IMR-90 (cell line): ENCODE data around the gene PCDHGB5. TPM values are rescaled to one million over a fixed set of nuclear protein-coding genes. Genes with fewer than 3 reads are reported as not detected.
"Not testable (repeated sequence)": the region's sequence is repeated elsewhere in the genome, so short reads cannot be mapped to it uniquely, and the experiment has no call there.

ENCODE experiments used
- ATAC-seq: fragments of 200-7000 bp; cut with Tn5 transposase; 2 replicates; pipeline ENCODE4 v1.9.1; 2020; ENCODE audit warnings: low read depth, mild to moderate bottlenecking, moderate library complexity
- BruUV-seq: library from RNA; stranded (reverse); fragments of 400-500 nt; replicated peaks from 2 replicates; lab custom pipeline; 2021; lab: Mats Ljungman, UMichigan
- CTCF ChIA-PET: fragments of 300-600 bp; formaldehyde crosslinking; extraction: SDS; loops from one replicate; lab custom pipeline; 2021; ENCODE audit warnings: antibody characterized with exemption; lab: Yijun Ruan, JAX
- POLR2A ChIA-PET: fragments of 300-600 bp; sonication (Branson Sonifier 250); formaldehyde crosslinking; loops from one replicate; lab custom pipeline; 2022; ENCODE audit warnings: antibody characterized with exemption; ENCODE audit not compliant: unreplicated experiment; lab: Charles Lee
- DNase-seq: peaks from one replicate; pipeline ENCODE4 v3.0.0; 2013
- H2AFZ ChIP-seq: replicated peaks from 2 replicates; pipeline ENCODE3; 2013; ENCODE audit warnings: low read length, mild to moderate bottlenecking; ENCODE audit not compliant: poor library complexity
- H2AK5ac ChIP-seq: 2 replicates; pipeline ENCODE4 v1.6.1; 2013; ENCODE audit warnings: low read depth, low read length, inconsistent platforms
- H2AK9ac ChIP-seq: replicated peaks from 2 replicates; pipeline ENCODE3; 2013; ENCODE audit warnings: mild to moderate bottlenecking, low read depth, low read length, moderate library complexity; ENCODE audit not compliant: poor library complexity
- H2BK120ac ChIP-seq: 2 replicates; pipeline ENCODE4 v1.6.1; 2013; ENCODE audit warnings: low read depth, low read length, inconsistent platforms
- H2BK15ac ChIP-seq: 3 replicates; pipeline ENCODE4 v1.6.1; 2013; ENCODE audit warnings: low read depth, low read length, inconsistent platforms
- H2BK20ac ChIP-seq: 2 replicates; pipeline ENCODE4 v1.6.1; 2013; ENCODE audit warnings: low read depth, mild to moderate bottlenecking, inconsistent platforms, low read length, moderate library complexity
- H2BK5ac ChIP-seq: 2 replicates; pipeline ENCODE4 v1.6.1; 2013; ENCODE audit warnings: mild to moderate bottlenecking, low read depth, low read length, inconsistent platforms; ENCODE audit not compliant: poor library complexity, severe bottlenecking
- H3K14ac ChIP-seq: replicated peaks from 2 replicates; pipeline ENCODE4 v1.6.1; 2013; ENCODE audit warnings: low read depth, low read length, inconsistent platforms
- H3K18ac ChIP-seq: 2 replicates; pipeline ENCODE4 v1.6.1; 2013; ENCODE audit warnings: low read depth, low read length, control low read depth
- H3K23ac ChIP-seq: 2 replicates; pipeline ENCODE4 v1.6.1; 2013; ENCODE audit warnings: low read depth, low read length, inconsistent platforms
- H3K27ac ChIP-seq: 2 replicates; pipeline ENCODE4 v1.5.1; 2013; ENCODE audit warnings: mild to moderate bottlenecking, control low read depth, low read length; ENCODE audit not compliant: insufficient read depth
- H3K27me3 ChIP-seq: 2 replicates; pipeline ENCODE4 v1.6.1; 2013; ENCODE audit warnings: low read length; ENCODE audit not compliant: control insufficient read depth, insufficient read depth
- H3K36me3 ChIP-seq: 2 replicates; pipeline ENCODE4 v1.6.1; 2013; ENCODE audit warnings: low read length, mixed read lengths; ENCODE audit not compliant: control insufficient read depth, insufficient read depth
- H3K4ac ChIP-seq: 2 replicates; pipeline ENCODE4 v1.6.1; 2013; ENCODE audit warnings: low read depth, low read length, inconsistent platforms
- H3K4me1 ChIP-seq: 2 replicates; pipeline ENCODE4 v1.6.1; 2013; ENCODE audit warnings: low read length, mixed read lengths; ENCODE audit not compliant: control insufficient read depth, insufficient read depth
- H3K4me2 ChIP-seq: 2 replicates; pipeline ENCODE4 v1.6.1; 2013; ENCODE audit warnings: low read depth, mild to moderate bottlenecking, control low read depth, low read length, moderate library complexity
- H3K4me3 ChIP-seq: 2 replicates; pipeline ENCODE4 v1.5.1; 2013; ENCODE audit warnings: low read depth, mild to moderate bottlenecking, control low read depth, low read length, moderate library complexity; ENCODE audit not compliant: insufficient read depth
- H3K56ac ChIP-seq: 2 replicates; pipeline ENCODE4 v1.6.1; 2013; ENCODE audit warnings: low read length, inconsistent platforms; ENCODE audit not compliant: insufficient read depth; ENCODE audit errors: extremely low read depth
- H3K79me1 ChIP-seq, 2 experiments: 2 replicates each; pipeline ENCODE4 v1.6.1; 2013; ENCODE audit warnings: low read length in 2 of 2, inconsistent platforms in 1 of 2, low read depth in 1 of 2
- H3K9ac ChIP-seq: 2 replicates; pipeline ENCODE4 v1.6.1; 2013; ENCODE audit warnings: low read depth, low read length, control low read depth
- H3K9me1 ChIP-seq: 2 replicates; pipeline ENCODE4 v1.6.1; 2013; ENCODE audit warnings: low read length, inconsistent platforms; ENCODE audit not compliant: insufficient read depth
- H3K9me3 ChIP-seq: 2 replicates; pipeline ENCODE4 v1.6.1; 2013; ENCODE audit warnings: low read length; ENCODE audit not compliant: control insufficient read depth, insufficient read depth
- H4K20me1 ChIP-seq: 2 replicates; pipeline ENCODE4 v1.6.1; 2013; ENCODE audit warnings: low read length, inconsistent platforms; ENCODE audit not compliant: insufficient read depth
- H4K5ac ChIP-seq: 2 replicates; pipeline ENCODE4 v1.6.1; 2013; ENCODE audit warnings: mild to moderate bottlenecking, low read depth, low read length, control low read depth
- H4K8ac ChIP-seq, 2 experiments: 2 replicates each; pipeline ENCODE4 v1.6.1; 2013; ENCODE audit warnings: low read depth in 2 of 2, low read length in 2 of 2, control low read depth in 1 of 2, inconsistent platforms in 1 of 2
- H4K91ac ChIP-seq: 2 replicates; pipeline ENCODE4 v1.6.1; 2013; ENCODE audit warnings: low read depth, low read length, inconsistent platforms; ENCODE audit not compliant: insufficient read depth
- CTCF ChIP-seq: conservative IDR thresholded peaks from 2 replicates; pipeline ENCODE4 v1.5.1; 2012; ENCODE audit warnings: mild to moderate bottlenecking, low read depth, low read length, improper control_type of control experiment
- RAD21 ChIP-seq: IDR thresholded peaks from 2 replicates; pipeline ENCODE4 v1.6.1; 2012; ENCODE audit warnings: low read length, improper control_type of control experiment
- SMC3 ChIP-seq: fragments of 150-350 bp; IDR thresholded peaks from 2 replicates; pipeline ENCODE4 v1.6.1; 2016; ENCODE audit warnings: low read depth, mild to moderate bottlenecking, antibody characterized with exemption, low read length, moderate library complexity
- WGBS, 2 experiments: methylation state at CpG; one replicate each; pipeline versions ENCODE4 v1.1.5 to v1.1.7; 2013; ENCODE audit warnings: missing lambda C conversion rate in 2 of 2; ENCODE audit not compliant: insufficient read length in 1 of 2; ENCODE audit errors: extremely low coverage in 2 of 2; 5-methylcytosine and 5-hydroxymethylcytosine counted together
- dilution Hi-C: fragments of 300-500 bp; cut with HindIII; formaldehyde crosslinking; loops from one replicate; pipeline ENCODE4 v1.14.3; 2018; ENCODE audit warnings: low sequenced_read_pairs; ENCODE audit not compliant: unreplicated experiment
- in situ Hi-C: fragments of 300-500 bp; cut with MboI; formaldehyde crosslinking; loops from 3 replicates; pipeline ENCODE4 v1.14.3; 2019; ENCODE audit warnings: low sequenced_read_pairs, inconsistent platforms, mixed read lengths
- intact Hi-C: fragments of 100-400 bp; cut with micrococcal nuclease; formaldehyde crosslinking; loops from 2 replicates; pipeline ENCODE4 v1.10.0; 2022
- polyA plus RNA-seq, 3 experiments: library from polyadenylated mRNA; depleted of rRNA; stranded (reverse); fragments of >200 nt; gene quantifications; 2 replicates each; pipeline ENCODE4 v1.2.3, GENCODE V29; 2012; ENCODE audit warnings: low replicate concordance in 1 of 3
- total RNA-seq: library from RNA; depleted of rRNA; stranded (reverse); fragments of >200 nt; gene quantifications from 2 replicates; pipeline ENCODE4 v1.2.3, GENCODE V29; 2012

The PCDHGB5 gene
- total and polyA plus RNA-seq, 2 of the 4 experiments (the other 2 are of a cell fraction): 17.2 to 20.0 TPM

GRCh38 chr5:141387557-141388311, 10.0 kb upstream of the PCDHGB5 start, which contains the start of gene PCDHGB4:
PCDHGB4 (plus strand) TSS chr5:141387698; CDS start chr5:141387885, 187 bp downstream.
- Histone ChIP-seq H4K8ac (peak within 1 kb of the TSS in 1 of 2 experiments; percentile 40; a peak in 2 of 4 replicates), H3K9ac (peak within 1 kb of the TSS; percentile 68), H3K4me3 (peak within 1 kb of the TSS; percentile 61), H3K79me1 (peaks cover 7 to 11% of the 10 kb centered on the region in 2 experiments; a peak in 3 of 4 replicates), H3K9me3 (peaks cover 48% of the 10 kb centered on the region), H3K56ac (peak within 1 kb of the TSS; percentile 43; the same call in 1 of the 2 replicates), H3K4me2 (peak within 1 kb of the TSS; percentile 71; the same call in 1 of the 2 replicates), H3K36me3 (peaks cover 11% of the 10 kb centered on the region), H3K27ac (peak within 1 kb of the TSS; percentile 36; the same call in 1 of the 2 replicates)
- H4K91ac ChIP-seq, H4K20me1 ChIP-seq, H2BK15ac ChIP-seq, H3K4ac ChIP-seq, H3K14ac ChIP-seq, H3K23ac ChIP-seq, intact Hi-C loops, H3K18ac ChIP-seq, H4K5ac ChIP-seq, H2AK9ac ChIP-seq, H3K9me1 ChIP-seq, H2AFZ ChIP-seq, H2BK20ac ChIP-seq, H2AK5ac ChIP-seq, dilution Hi-C loops, H3K4me1 ChIP-seq, in situ Hi-C loops, H3K27me3 ChIP-seq, POLR2A ChIA-PET, H2BK5ac ChIP-seq, H2BK120ac ChIP-seq, CTCF ChIA-PET, BruUV-seq: not testable (repeated sequence)
- TF ChIP-seq CTCF (peak; percentile 49), SMC3 (peak; percentile 7; the same call in 1 of the 2 replicates), RAD21 (peak; percentile 44)
- DNase-seq (peak; percentile 47), ATAC-seq (peak; percentile 67)
- WGBS, 2 experiments: 0% methylated on average over 2 of the region's 40 CpGs; no CpG with 5 or more reads in 1 of the 2 experiments
